H9 (cell line): ENCODE results near the gene FEM1B. TPM values are rescaled to one million over a fixed set of nuclear protein-coding genes. Genes with fewer than 3 reads are reported as not detected.
A peak's percentile ranks its signal among the peaks of the same experiment; 100 is the strongest.

Experiments
- DNase-seq: peaks from one replicate; pipeline ENCODE4 v3.0.0-alpha.2; 2017
- H2AFZ ChIP-seq: one replicate; pipeline ENCODE4 v1.6.1; 2013; ENCODE audit warnings: mild to moderate bottlenecking, low read length, control low read depth, moderate library complexity
- H2AK5ac ChIP-seq: 2 replicates; pipeline ENCODE4 v1.6.1; 2013; ENCODE audit warnings: low read length, control low read depth, mixed read lengths; ENCODE audit not compliant: insufficient read length
- H2BK120ac ChIP-seq: one replicate; pipeline ENCODE4 v1.6.1; 2013; ENCODE audit warnings: low read depth, mild to moderate bottlenecking, low read length, control low read depth, inconsistent platforms; ENCODE audit not compliant: poor library complexity, severe bottlenecking
- H2BK12ac ChIP-seq: 2 replicates; pipeline ENCODE4 v1.6.1; 2013; ENCODE audit warnings: low read length, control low read depth, mixed read lengths, low read depth; ENCODE audit not compliant: insufficient read length
- H2BK15ac ChIP-seq: 2 replicates; pipeline ENCODE4 v1.6.1; 2013; ENCODE audit warnings: low read depth, low read length, control low read depth
- H2BK20ac ChIP-seq: one replicate; pipeline ENCODE4 v1.6.1; 2013; ENCODE audit warnings: low read depth, mild to moderate bottlenecking, low read length, control low read depth, inconsistent platforms; ENCODE audit not compliant: poor library complexity, severe bottlenecking
- H2BK5ac ChIP-seq: 2 replicates; pipeline ENCODE4 v1.6.1; 2013; ENCODE audit warnings: low read length, control low read depth, mixed read lengths; ENCODE audit not compliant: insufficient read length
- H3K14ac ChIP-seq: 2 replicates; pipeline ENCODE4 v1.6.1; 2013; ENCODE audit warnings: low read length, control low read depth; ENCODE audit not compliant: insufficient read depth
- H3K18ac ChIP-seq: 2 replicates; pipeline ENCODE4 v1.6.1; 2013; ENCODE audit warnings: low read depth, mild to moderate bottlenecking, mixed read lengths, low read length, control low read depth; ENCODE audit not compliant: insufficient read length
- H3K23ac ChIP-seq: 2 replicates; pipeline ENCODE4 v1.6.1; 2013; ENCODE audit warnings: low read length, control low read depth, mixed read lengths, low read depth; ENCODE audit not compliant: insufficient read length
- H3K23me2 ChIP-seq: 2 replicates; pipeline ENCODE4 v1.6.1; 2013; ENCODE audit warnings: low read depth, mild to moderate bottlenecking, mixed read lengths, low read length, control low read depth; ENCODE audit not compliant: insufficient read length, poor library complexity, severe bottlenecking
- H3K27ac ChIP-seq: 2 replicates; pipeline ENCODE4 v1.5.1; 2013; ENCODE audit warnings: low read length, control low read depth, mixed read lengths, low read depth; ENCODE audit not compliant: insufficient read length
- H3K27me3 ChIP-seq: 2 replicates; pipeline ENCODE4 v1.6.1; 2013; ENCODE audit warnings: low read length, control low read depth, inconsistent platforms; ENCODE audit not compliant: insufficient read depth
- H3K4ac ChIP-seq: 2 replicates; pipeline ENCODE4 v1.6.1; 2013; ENCODE audit warnings: low read depth, mild to moderate bottlenecking, control low read depth, inconsistent platforms, low read length, moderate library complexity
- H3K4me1 ChIP-seq: 2 replicates; pipeline ENCODE4 v1.6.1; 2013; ENCODE audit warnings: low read length, control low read depth, inconsistent platforms; ENCODE audit not compliant: insufficient read depth
- H3K4me2 ChIP-seq: 2 replicates; pipeline ENCODE4 v1.6.1; 2013; ENCODE audit warnings: low read length, control low read depth, mixed read lengths; ENCODE audit not compliant: insufficient read length, insufficient read depth
- H3K56ac ChIP-seq: 2 replicates; pipeline ENCODE4 v1.6.1; 2013; ENCODE audit warnings: low read depth, mild to moderate bottlenecking, mixed read lengths, low read length, control low read depth; ENCODE audit not compliant: insufficient read length
- H3K79me1 ChIP-seq: 2 replicates; pipeline ENCODE4 v1.6.1; 2013; ENCODE audit warnings: low read depth, mild to moderate bottlenecking, moderate library complexity, low read length, control low read depth, inconsistent platforms; ENCODE audit not compliant: insufficient read depth, poor library complexity, severe bottlenecking
- H3K79me2 ChIP-seq: 2 replicates; pipeline ENCODE4 v1.6.1; 2013; ENCODE audit warnings: low read length, control low read depth, inconsistent platforms; ENCODE audit not compliant: insufficient read depth
- H3K9ac ChIP-seq: 2 replicates; pipeline ENCODE4 v1.6.1; 2013; ENCODE audit warnings: low read length, control low read depth, mixed read lengths; ENCODE audit not compliant: insufficient read length; ENCODE audit errors: extremely low read depth
- H3K9me3 ChIP-seq: one replicate; pipeline ENCODE4 v1.6.1; 2013; ENCODE audit warnings: low read depth, low read length, inconsistent platforms; ENCODE audit not compliant: control insufficient read depth
- H3T11ph ChIP-seq: one replicate; pipeline ENCODE4 v1.6.1; 2013; ENCODE audit warnings: mild to moderate bottlenecking, low read length, control low read depth, inconsistent platforms
- H4K20me1 ChIP-seq: one replicate; pipeline ENCODE4 v1.6.1; 2013; ENCODE audit not compliant: control insufficient read depth, insufficient read length, insufficient read depth
- H4K5ac ChIP-seq: 2 replicates; pipeline ENCODE4 v1.6.1; 2013; ENCODE audit warnings: low read depth, mild to moderate bottlenecking, mixed read lengths, low read length, control low read depth; ENCODE audit not compliant: insufficient read length
- H4K8ac ChIP-seq: replicated peaks from 2 replicates; pipeline ENCODE4 v1.6.1; 2013; ENCODE audit warnings: low read length, control low read depth, mixed read lengths, low read depth; ENCODE audit not compliant: insufficient read length
- H4K91ac ChIP-seq: 2 replicates; pipeline ENCODE4 v1.6.1; 2013; ENCODE audit warnings: low read depth, mild to moderate bottlenecking, moderate library complexity, mixed read lengths, low read length, control low read depth; ENCODE audit not compliant: insufficient read length
- H3K27ac Mint-ChIP-seq, 3 experiments: 2 replicates in 2 of 3; 3 replicates in 1 of 3; pipeline ENCODE4 v1.8.0; 2020 to 2021; ENCODE audit warnings: mixed read lengths in 3 of 3, mild to moderate bottlenecking in 1 of 3, moderate library complexity in 1 of 3
- H3K27me3 Mint-ChIP-seq: 2 replicates; pipeline ENCODE4 v1.8.0; 2021; ENCODE audit warnings: low read depth, mild to moderate bottlenecking, moderate library complexity, mixed read lengths
- H3K36me3 Mint-ChIP-seq, 3 experiments: 2 replicates in 2 of 3; 3 replicates in 1 of 3; pipeline ENCODE4 v1.8.0; 2020 to 2021; ENCODE audit warnings: low read depth in 3 of 3, mixed read lengths in 3 of 3; ENCODE audit not compliant: insufficient read depth in 1 of 3
- H3K4me1 Mint-ChIP-seq, 2 experiments: 2 replicates each; pipeline ENCODE4 v1.8.0; 2020; ENCODE audit warnings: mixed read lengths in 2 of 2
- H3K4me3 Mint-ChIP-seq, 2 experiments: 2 replicates in 1 of 2; 3 replicates in 1 of 2; pipeline ENCODE4 v1.8.0; 2020 to 2021; ENCODE audit warnings: mild to moderate bottlenecking in 2 of 2, mixed read lengths in 2 of 2, moderate library complexity in 1 of 2
- H3K9me3 Mint-ChIP-seq, 2 experiments: 2 replicates in 1 of 2; 3 replicates in 1 of 2; pipeline ENCODE4 v1.8.0; 2020; ENCODE audit warnings: mild to moderate bottlenecking in 2 of 2, mixed read lengths in 2 of 2, moderate library complexity in 1 of 2
- WGBS: extraction: QIAGEN DNeasy Blood & Tissue Kit; methylation state at CpG from one replicate; pipeline ENCODE4 v1.1.7; 2013; ENCODE audit warnings: missing lambda C conversion rate, low lambda C conversion rate, mixed read lengths; ENCODE audit not compliant: insufficient read length; ENCODE audit errors: extremely low coverage; 5-methylcytosine and 5-hydroxymethylcytosine counted together
- total RNA-seq: library from RNA; stranded (reverse); gene quantifications from 2 replicates; pipeline ENCODE4 v1.2.1, GENCODE V29; 2021
- TF ChIP-seq, protein P1 (sequence below): fragments of 200-600 bp; sonication (generic); conservative IDR thresholded peaks from 3 replicates; pipeline ENCODE4 v1.8.0; 2021; ENCODE audit warnings: antibody characterized with exemption, mild to moderate bottlenecking

The FEM1B gene
- total RNA-seq, 1 experiment from 2014 or later = 77.9 TPM

DNA sequence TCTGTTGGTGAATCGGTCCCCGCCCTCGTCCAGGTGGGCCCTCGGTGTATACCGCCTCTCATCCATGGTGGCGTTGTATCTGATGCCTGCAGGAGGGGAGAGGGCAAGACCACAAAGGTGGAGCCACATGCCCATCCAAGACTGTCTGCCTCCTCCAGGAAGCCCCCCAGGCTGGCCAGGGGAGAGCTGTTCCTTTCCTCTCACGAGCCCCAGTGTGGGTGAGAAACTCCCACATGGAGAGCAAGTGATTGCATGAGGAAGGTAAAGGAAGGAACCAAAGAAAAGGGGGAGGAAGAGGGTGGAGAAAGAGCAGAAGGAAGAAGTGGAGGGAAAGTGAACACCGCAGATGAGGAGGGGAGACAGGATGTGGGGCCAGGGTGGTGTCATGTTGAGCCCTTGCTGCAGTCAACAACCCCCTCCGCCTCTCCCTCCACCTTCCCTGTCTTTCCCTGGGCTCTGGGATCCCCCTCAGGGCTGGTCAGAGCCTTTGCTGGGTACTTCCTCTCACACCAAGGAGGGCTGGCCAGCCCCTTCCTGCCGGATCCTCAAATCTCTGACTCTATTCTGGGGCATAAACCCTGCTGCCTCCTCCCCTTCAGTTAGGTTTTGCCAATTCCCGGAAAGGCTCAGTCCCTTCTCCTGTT is 49.3 kb downstream of the FEM1B start:
- Histone ChIP-seq H2AFZ (no peak overlapping the region), H4K20me1 (no peaks in the 10 kb centered on the region), H4K8ac (no peak overlapping the region), H2BK15ac (no peak overlapping the region), H2BK20ac (no peak overlapping the region), H3K4ac (no peak overlapping the region), H3K9ac (no peak overlapping the region), H3K56ac (no peak overlapping the region), H3K14ac (no peak overlapping the region), H2BK12ac (no peak overlapping the region), H4K5ac (no peak overlapping the region), H3K23ac (no peak overlapping the region), H3K27me3 (no peaks in the 10 kb centered on the region), H4K91ac (no peak overlapping the region), H3K4me1 (peaks cover 5% of the 10 kb centered on the region; the same call in 1 of the 2 replicates), H3K79me2 (no peaks in the 10 kb centered on the region), H3K27ac (no peak overlapping the region), H2BK5ac (no peak overlapping the region), H3K23me2 (no peaks in the 10 kb centered on the region), H3K79me1 (no peaks in the 10 kb centered on the region), H2AK5ac (no peak overlapping the region), H2BK120ac (no peak overlapping the region), H3K18ac (no peak overlapping the region), H3K9me3 (no peaks in the 10 kb centered on the region), H3T11ph (no peak overlapping the region), H3K4me2 (no peak overlapping the region)
- peak overlapping the region in 1 of 2 experiments; percentile 59; a peak in 2 of 5 replicates for H3K4me3 Mint-ChIP-seq
- no peaks in the 10 kb centered on the region; a peak in 1 of 5 replicates for H3K9me3 Mint-ChIP-seq
- H3K36me3 Mint-ChIP-seq = no peaks in the 10 kb centered on the region; a peak in 1 of 7 replicates
- H3K27me3 Mint-ChIP-seq = peaks cover 23% of the 10 kb centered on the region
- TF ChIP-seq, protein P1, sequence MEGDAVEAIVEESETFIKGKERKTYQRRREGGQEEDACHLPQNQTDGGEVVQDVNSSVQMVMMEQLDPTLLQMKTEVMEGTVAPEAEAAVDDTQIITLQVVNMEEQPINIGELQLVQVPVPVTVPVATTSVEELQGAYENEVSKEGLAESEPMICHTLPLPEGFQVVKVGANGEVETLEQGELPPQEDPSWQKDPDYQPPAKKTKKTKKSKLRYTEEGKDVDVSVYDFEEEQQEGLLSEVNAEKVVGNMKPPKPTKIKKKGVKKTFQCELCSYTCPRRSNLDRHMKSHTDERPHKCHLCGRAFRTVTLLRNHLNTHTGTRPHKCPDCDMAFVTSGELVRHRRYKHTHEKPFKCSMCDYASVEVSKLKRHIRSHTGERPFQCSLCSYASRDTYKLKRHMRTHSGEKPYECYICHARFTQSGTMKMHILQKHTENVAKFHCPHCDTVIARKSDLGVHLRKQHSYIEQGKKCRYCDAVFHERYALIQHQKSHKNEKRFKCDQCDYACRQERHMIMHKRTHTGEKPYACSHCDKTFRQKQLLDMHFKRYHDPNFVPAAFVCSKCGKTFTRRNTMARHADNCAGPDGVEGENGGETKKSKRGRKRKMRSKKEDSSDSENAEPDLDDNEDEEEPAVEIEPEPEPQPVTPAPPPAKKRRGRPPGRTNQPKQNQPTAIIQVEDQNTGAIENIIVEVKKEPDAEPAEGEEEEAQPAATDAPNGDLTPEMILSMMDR = no peak
- peaks cover 51 to 60% of the 10 kb centered on the region in 2 experiments for H3K4me1 Mint-ChIP-seq
- no peak overlapping the region; a peak in 2 of 7 replicates for H3K27ac Mint-ChIP-seq
- WGBS = no CpG with 5 or more reads among the region's 11 CpGs
- no peak for DNase-seq
